ENCODE measurements around the gene UBR4.

Gene UBR4

GRCh38 chr1:19037659-19038058 is 172.4 kb downstream of the UBR4 start:
- no peak for DNase-seq (ENCODE audit: low read depth in 2 of 3, low spot score in 2 of 3)

DNA sequence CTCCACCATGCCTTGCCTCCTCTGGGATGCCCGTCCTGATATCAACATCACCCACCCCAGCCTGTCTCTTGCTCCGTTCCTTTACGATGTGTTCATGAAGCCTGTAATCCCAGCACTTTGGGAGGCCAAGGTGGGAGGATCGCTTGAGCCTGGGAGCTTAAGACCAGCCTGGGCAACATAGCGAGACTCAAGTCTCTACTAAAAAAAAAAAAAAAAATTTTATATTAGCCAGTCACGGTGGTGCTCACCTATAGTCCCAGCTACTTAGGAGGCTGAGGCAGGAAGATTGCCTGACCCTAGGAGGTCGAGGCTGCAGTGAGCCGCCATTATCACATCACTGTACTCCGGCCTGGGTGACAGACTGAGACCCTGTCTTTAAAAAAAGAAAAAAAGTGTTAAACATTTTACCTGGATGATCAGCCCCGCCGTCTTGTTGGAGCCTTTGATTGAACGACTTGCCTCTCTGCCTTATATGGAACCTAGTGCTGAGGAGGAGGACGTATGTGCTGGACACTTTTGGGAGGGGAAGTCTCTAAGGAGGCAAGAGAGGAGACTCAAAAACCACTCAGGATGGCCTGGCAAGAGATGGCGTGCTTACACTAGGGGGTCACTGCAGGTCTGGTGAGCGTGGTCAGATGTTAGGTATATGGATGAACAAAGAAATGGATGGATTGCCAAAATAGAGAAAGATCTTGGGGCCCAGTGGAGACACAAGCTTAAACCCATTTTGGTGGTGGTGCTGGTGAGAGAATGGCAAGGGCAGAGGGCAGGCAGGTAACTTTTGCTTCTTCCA is 173.1 kb downstream of the UBR4 start:
- no peak for DNase-seq (ENCODE audit: low read depth in 2 of 3, low spot score in 2 of 3)

DNA sequence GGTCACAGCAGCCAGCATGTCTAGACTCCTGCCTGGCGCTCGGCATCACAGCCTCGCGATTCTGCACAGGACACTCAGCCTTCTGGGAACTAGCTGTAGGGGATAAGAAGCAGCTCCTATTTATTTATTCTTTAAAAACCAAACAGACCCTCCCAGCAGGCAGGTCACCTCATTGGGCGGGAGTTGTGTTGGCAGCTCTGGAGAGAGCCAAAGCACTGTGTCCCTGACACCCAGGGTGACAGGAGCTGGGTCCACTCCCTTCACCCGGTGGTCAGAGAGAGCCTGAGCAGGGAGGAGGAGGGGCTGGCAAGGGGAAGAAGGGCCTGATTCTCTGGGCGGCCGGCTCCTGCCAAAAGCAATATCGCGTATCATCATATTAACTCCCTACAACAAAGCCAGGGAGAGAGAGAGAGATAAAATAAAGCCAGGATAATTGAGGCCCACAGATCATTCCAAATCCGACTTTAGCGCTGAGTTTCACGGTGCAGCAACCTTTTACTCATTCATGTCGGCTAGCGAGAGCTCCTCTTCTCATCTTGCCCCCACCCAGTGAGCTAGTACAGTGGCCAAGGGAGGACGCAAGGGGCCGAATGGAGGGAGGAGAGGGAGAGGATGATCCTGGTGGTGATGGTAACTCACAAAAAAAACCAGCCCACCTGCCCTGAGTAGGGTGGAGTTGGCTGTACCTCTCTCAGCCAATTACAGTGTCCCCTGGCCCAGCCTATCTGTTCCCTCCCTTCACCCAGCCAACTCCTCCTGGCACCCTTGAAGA is 173.8 kb downstream of the UBR4 start:
- no peak for DNase-seq (ENCODE audit: low read depth in 2 of 3, low spot score in 2 of 3)

- no peak for DNase-seq (ENCODE audit: low read depth in 2 of 3, low spot score in 2 of 3)
Measured at GRCh38 chr1:19035377-19036040, 174.6 kb downstream of the UBR4 start.

DNA sequence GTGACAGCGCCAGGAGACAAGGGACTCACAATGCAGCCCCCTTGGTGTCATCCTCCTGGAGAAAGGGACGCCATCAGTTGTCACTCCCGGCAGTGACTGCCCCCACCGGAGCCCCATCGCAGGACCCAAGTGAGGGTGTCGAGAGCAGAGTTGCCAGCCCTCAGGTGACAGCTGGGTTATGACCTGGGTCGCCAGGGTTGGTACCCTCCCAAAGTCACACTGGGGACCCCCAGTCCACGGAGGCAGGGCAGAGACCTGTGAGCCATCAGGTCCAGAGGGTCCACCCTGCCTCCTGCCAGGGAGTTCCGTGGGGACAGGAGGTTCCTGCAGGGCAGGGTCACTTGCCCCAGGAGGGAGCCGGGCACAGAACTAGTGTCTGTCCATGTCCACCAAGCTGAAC is 175.3 kb downstream of the UBR4 start:
- DNase-seq (ENCODE audit: low read depth in 2 of 3, low spot score in 2 of 3), result no peak

GRCh38 chr1:19033926-19034680 is 176.0 kb downstream of the UBR4 start:
- DNase-seq (ENCODE audit: low read depth in 2 of 3, low spot score in 2 of 3), result no peak

DNA sequence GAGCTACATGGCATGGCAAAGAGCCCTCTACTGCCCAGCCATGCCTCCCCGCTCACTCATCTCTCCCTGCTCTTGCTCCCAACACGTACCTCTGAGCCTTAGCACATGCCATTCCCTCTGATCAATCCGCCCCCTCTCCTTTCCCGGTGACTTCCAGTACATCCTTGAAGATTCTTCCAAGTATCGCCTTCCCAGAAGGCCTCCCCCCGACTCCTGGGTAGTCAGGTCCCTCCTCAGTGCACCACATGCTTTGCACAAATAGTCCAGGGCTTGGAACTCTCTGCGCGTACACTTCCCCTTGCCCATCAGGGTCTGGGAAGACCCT is 176.6 kb downstream of the UBR4 start:
- no peak for DNase-seq (ENCODE audit: low read depth in 2 of 3, low spot score in 2 of 3)

GRCh38 chr1:19032701-19033514 is 177.2 kb downstream of the UBR4 start:
- DNase-seq (ENCODE audit: low read depth in 2 of 3, low spot score in 2 of 3), result no peak

- no peak for DNase-seq (ENCODE audit: low read depth in 2 of 3, low spot score in 2 of 3)
Measured at GRCh38 chr1:19032413-19032695, 177.7 kb downstream of the UBR4 start.

DNA sequence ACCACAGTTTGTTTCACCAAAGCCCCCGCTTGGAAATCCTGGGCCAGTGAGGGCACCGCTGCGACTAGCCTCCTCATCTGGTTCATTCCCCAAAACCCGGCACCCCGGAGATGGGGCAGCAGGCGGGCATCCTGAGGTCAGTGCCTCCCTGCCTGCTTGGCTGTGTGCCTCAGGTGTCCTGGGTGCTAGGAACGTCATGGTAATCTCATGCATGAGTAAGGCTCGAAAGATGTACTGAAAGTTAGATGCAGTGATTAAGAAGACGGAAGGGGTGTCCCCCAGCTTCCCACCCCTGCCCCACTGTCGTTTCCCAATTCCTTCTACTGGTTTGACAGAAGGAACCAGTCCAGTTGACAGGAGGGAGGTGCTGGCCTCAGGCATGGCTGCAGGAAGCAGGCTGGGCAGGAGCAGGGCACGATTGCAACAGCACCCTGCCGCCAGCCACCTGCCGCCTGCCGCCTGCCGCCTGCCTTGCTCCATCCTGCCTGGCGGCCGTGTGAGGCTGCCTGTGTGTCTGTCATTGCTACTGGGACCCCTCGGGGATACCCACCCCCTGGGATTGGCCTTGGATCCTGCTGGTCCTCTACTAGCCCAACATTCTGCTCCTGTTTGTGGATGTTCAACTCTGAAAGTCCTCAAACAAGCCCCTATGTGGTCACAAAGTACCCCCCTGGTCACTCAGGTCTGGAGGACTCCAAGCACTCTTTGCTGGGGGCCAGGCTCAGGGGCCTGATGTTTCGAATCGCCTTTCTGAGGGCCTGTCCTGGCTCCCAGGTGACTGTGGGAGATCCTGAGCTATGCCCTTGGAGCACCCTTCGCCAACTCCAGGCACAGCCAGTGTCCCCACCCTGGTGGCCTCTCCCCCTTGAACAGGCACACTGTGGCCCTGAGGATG is 180.6 kb downstream of the UBR4 start:
- DNase-seq (ENCODE audit: low read depth in 2 of 3, low spot score in 2 of 3), result no peak

GRCh38 chr1:19028546-19029129 is 181.4 kb downstream of the UBR4 start:
- no peak for DNase-seq (ENCODE audit: low read depth in 2 of 3, low spot score in 2 of 3)

DNA sequence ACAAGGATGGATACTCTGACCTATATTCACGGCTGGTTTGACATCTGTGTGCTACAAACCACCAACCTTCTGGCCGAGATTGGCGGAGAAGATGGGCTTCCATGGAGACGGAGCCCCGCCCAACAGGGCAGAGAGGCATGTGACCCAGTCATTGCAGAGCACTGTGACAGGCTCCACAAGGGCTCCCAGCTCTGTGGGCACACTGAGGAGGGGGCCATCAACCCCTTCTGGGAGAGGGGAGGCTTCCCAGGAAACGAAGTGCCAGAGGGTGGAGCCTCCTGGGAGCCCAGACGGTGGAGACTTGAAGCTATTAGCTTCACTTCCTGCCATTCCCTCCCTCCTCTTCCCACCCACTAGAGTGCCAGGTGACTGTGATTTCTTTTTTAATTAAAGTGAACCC is 182.0 kb downstream of the UBR4 start:
- no peak for DNase-seq (ENCODE audit: low read depth in 2 of 3, low spot score in 2 of 3)

All from activated CD8-positive, alpha-beta memory T cell treated with anti-CD3 and anti-CD28 coated beads for 48 hours (primary cell).